HepG2 (cell line): ENCODE data around the gene ACTN4. TPM values are rescaled to one million over a fixed set of nuclear protein-coding genes. Genes with fewer than 3 reads are reported as not detected.

Experiments
- ATAC-seq: fragments of 200-7000 bp; cut with Tn5 transposase; 3 replicates; pipeline ENCODE4 v1.9.1; 2020; ENCODE audit warnings: mild to moderate bottlenecking, moderate library complexity
- BruUV-seq: library from RNA; stranded (reverse); fragments of 400-500 nt; replicated peaks from 2 replicates; lab custom pipeline; 2021; lab: Mats Ljungman, UMichigan
- CTCF ChIA-PET: fragments of 300-600 bp; formaldehyde crosslinking; extraction: SDS; loops from one replicate; lab custom pipeline; 2021; ENCODE audit warnings: low total read pairs, inconsistent platforms, low intra/inter-chr PET ratio; lab: Yijun Ruan, JAX
- POLR2A ChIA-PET: fragments of 350-600 bp; sonication (Branson Sonifier 250); formaldehyde crosslinking; loops from one replicate; lab custom pipeline; 2020; ENCODE audit warnings: antibody characterized with exemption, inconsistent platforms; lab: Yijun Ruan, JAX
- DNase-seq: peaks from one replicate; pipeline ENCODE4 v3.0.0-alpha.2; 2015; ENCODE audit warnings: low spot score
- FAIRE-seq: peaks from 3 replicates; lab custom pipeline; 2011; peaks lifted over from hg19 to GRCh38; lab: Jason Lieb, UNC
- H2AFZ ChIP-seq: one replicate; pipeline ENCODE4 v1.6.1; 2011; ENCODE audit warnings: low read length, inconsistent platforms
- H3K27ac ChIP-seq: fragments of 300-600 bp; 3 replicates; pipeline ENCODE4 v1.8.0; 2011; ENCODE audit warnings: mixed run types, mild to moderate bottlenecking, mixed read lengths, low read length, inconsistent platforms; ENCODE audit not compliant: insufficient read depth; ENCODE audit errors: extremely low read length
- H3K27me3 ChIP-seq, 2 experiments: fragments of 200-600 bp in 1 of 2; 2 replicates in 1 of 2; 3 replicates in 1 of 2; pipeline versions ENCODE4 v1.6.0 to v1.8.0; 2011; ENCODE audit warnings: low read length in 2 of 2, mild to moderate bottlenecking in 2 of 2, moderate library complexity in 2 of 2, inconsistent platforms in 1 of 2; ENCODE audit not compliant: insufficient read depth in 2 of 2, control insufficient read depth in 1 of 2
- H3K36me3 ChIP-seq, 2 experiments: fragments of 200-600 bp in 1 of 2; replicated peaks in 1 of 2; 2 replicates in 1 of 2; 3 replicates in 1 of 2; pipeline versions ENCODE4 v1.5.1 to v1.8.0; 2011; ENCODE audit warnings: low read length in 2 of 2, inconsistent platforms in 1 of 2; ENCODE audit not compliant: insufficient read depth in 2 of 2, control insufficient read depth in 1 of 2
- H3K4me1 ChIP-seq: 2 replicates; pipeline ENCODE4 v1.5.1; 2012; ENCODE audit warnings: low read length, inconsistent platforms; ENCODE audit not compliant: insufficient read depth
- H3K4me2 ChIP-seq: 2 replicates; pipeline ENCODE4 v1.6.0; 2011; ENCODE audit warnings: low read depth, low read length, inconsistent platforms
- H3K4me3 ChIP-seq, 3 experiments: fragments of 200-600 bp in 1 of 3; sonication (generic), shearing (Covaris generic) in 1 of 3; replicated peaks in 1 of 3; 2 replicates each; pipeline ENCODE4 v1.5.1; 2011 to 2016; ENCODE audit warnings: low read length in 3 of 3, inconsistent platforms in 2 of 3, low read depth in 2 of 3, mild to moderate bottlenecking in 2 of 3, control low read depth in 1 of 3, mixed read lengths in 1 of 3; ENCODE audit not compliant: insufficient read depth in 1 of 3
- H3K79me2 ChIP-seq: one replicate; pipeline ENCODE4 v1.6.1; 2011; ENCODE audit warnings: low read length, inconsistent platforms; ENCODE audit not compliant: insufficient read depth
- H3K9ac ChIP-seq: 2 replicates; pipeline ENCODE4 v1.6.0; 2011; ENCODE audit warnings: mild to moderate bottlenecking, low read depth, low read length, inconsistent platforms; ENCODE audit not compliant: insufficient read depth
- H3K9me3 ChIP-seq: 2 replicates; pipeline ENCODE4 v1.5.1; 2012; ENCODE audit warnings: mild to moderate bottlenecking, low read length
- H4K20me1 ChIP-seq: 2 replicates; pipeline ENCODE4 v1.6.0; 2011; ENCODE audit warnings: inconsistent platforms, mild to moderate bottlenecking, low read length, moderate library complexity; ENCODE audit not compliant: insufficient read depth
- GMEB1 ChIP-seq: sonication (generic); formaldehyde crosslinking; IDR thresholded peaks from 2 replicates; pipeline ENCODE4 v1.5.1; 2020; ENCODE audit warnings: missing genetic modification reagents, mild to moderate bottlenecking, borderline replicate concordance
- MBD4 ChIP-seq: IDR thresholded peaks from 2 replicates; pipeline ENCODE4 v1.6.1; 2012; ENCODE audit warnings: low read length, inconsistent platforms, borderline replicate concordance
- NCOA1 ChIP-seq: sonication (generic); formaldehyde crosslinking; IDR thresholded peaks from 2 replicates; pipeline ENCODE4 v1.9.0; 2021; ENCODE audit warnings: missing genetic modification reagents
- PLRG1 ChIP-seq: fragments of 450-650 bp; conservative IDR thresholded peaks from 2 replicates; pipeline ENCODE4 v1.6.1; 2016
- RFX3 ChIP-seq: IDR thresholded peaks from 2 replicates; pipeline ENCODE4 v1.6.1; 2016; ENCODE audit warnings: missing biosample characterization, missing genetic modification reagents
- ZNF441 ChIP-seq: sonication (generic); formaldehyde crosslinking; IDR thresholded peaks from 2 replicates; pipeline ENCODE4 v1.7.0; 2021; ENCODE audit warnings: missing genetic modification reagents, borderline replicate concordance
- ZNF629 ChIP-seq: sonication (generic); formaldehyde crosslinking; conservative IDR thresholded peaks from 2 replicates; pipeline ENCODE4 v1.5.0; 2020; ENCODE audit warnings: missing genetic modification reagents
- ZNF780A ChIP-seq: sonication (generic); formaldehyde crosslinking; IDR thresholded peaks from 2 replicates; pipeline ENCODE4 v1.8.0; 2022; ENCODE audit warnings: mild to moderate bottlenecking, missing genetic modification reagents, moderate library complexity
- ZNF816 ChIP-seq: sonication (generic); formaldehyde crosslinking; IDR thresholded peaks from 2 replicates; pipeline ENCODE4 v1.8.0; 2022; ENCODE audit warnings: missing genetic modification reagents, mild to moderate bottlenecking, borderline replicate concordance
- WGBS: methylation state at CpG from one replicate; pipeline ENCODE4 v1.1.6; 2017; ENCODE audit warnings: low lambda C conversion rate; 5-methylcytosine and 5-hydroxymethylcytosine counted together
- in situ Hi-C: cut with HindIII; loops from 2 replicates; pipeline ENCODE4 v1.10.0; 2017; ENCODE audit warnings: low pct_unique_long_range_greater_than_20kb; ENCODE audit not compliant: extremely low pct_ligation_motif_present
- intact Hi-C: fragments of 100-400 bp; cut with micrococcal nuclease; formaldehyde crosslinking; loops from one replicate; pipeline ENCODE4 v1.10.0; 2022; ENCODE audit not compliant: unreplicated experiment
- polyA plus RNA-seq, 8 experiments: library from polyadenylated mRNA; depleted of rRNA in 3 of 8; stranded (reverse) in 7 of 8; unstranded in 1 of 8; fragments of >200 nt; fragmentation: Illumina TruSeq in 4 of 8; extraction: Trizol in 4 of 8; gene quantifications; 2 replicates each; pipeline versions ENCODE4 v1.2.1 to v1.2.3, GENCODE V29; 2011 to 2016; ENCODE audit warnings: low read depth in 4 of 8, missing spikeins in 1 of 8, mixed read lengths in 1 of 8; ENCODE audit not compliant: insufficient read depth in 1 of 8
- total RNA-seq, 5 experiments: library from RNA; depleted of rRNA; stranded (reverse); fragments of >200 nt; fragmentation: Illumina TruSeq; extraction: Trizol; gene quantifications; 2 replicates each; pipeline ENCODE4 v1.2.3, GENCODE V29; 2016; ENCODE audit warnings: low read depth in 1 of 5
- TF ChIP-seq, protein P1 (sequence below): sonication (generic); formaldehyde crosslinking; IDR thresholded peaks from 2 replicates; pipeline ENCODE4 v1.5.0; 2020; ENCODE audit warnings: mild to moderate bottlenecking, missing genetic modification reagents, borderline replicate concordance

ACTN4 gene
- total and polyA plus RNA-seq, 2 of the 13 experiments (the other 11 are each of a cell fraction or from before 2014, with no cell fraction given) = 171 to 192 TPM

DNA sequence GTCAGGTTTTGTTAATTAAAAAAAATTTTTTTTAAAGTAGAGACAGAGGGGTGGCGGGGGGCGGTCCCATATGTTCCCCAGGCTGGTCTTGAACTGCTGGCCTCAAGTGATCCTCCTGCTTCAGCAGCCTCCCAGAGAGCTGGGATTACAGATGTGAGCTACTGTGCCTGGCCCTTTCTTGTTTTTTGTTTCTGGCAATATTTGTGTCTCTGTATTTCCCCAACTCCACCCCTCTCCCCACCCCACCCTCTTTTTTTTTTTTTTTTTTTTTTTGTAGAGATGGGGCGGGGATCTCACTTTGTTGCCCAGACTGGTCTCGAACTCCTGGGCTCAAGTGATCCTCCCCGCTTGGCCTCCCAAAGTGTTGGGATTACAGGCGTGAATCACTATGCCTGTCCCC is 97.4 kb downstream of the ACTN4 start:
- Histone ChIP-seq H3K4me2 (no peak overlapping the region), H2AFZ (no peak overlapping the region), H3K79me2 (no peaks in the 10 kb centered on the region), H3K27me3 (no peaks in the 10 kb centered on the region), H3K36me3 (no peaks in the 10 kb centered on the region), H3K4me3 (no peak overlapping the region), H3K9me3 (no peaks in the 10 kb centered on the region), H3K27ac (no peak overlapping the region), H4K20me1 (no peaks in the 10 kb centered on the region), H3K4me1 (peaks cover 29% of the 10 kb centered on the region), H3K9ac (no peak overlapping the region)
- CTCF ChIA-PET = no interaction called here
- no peak for ATAC-seq
- in situ Hi-C loops = loop anchor here (5.0 to 25.0 kb wide), 2 partner anchors 87 to 167 kb away; partner anchors contain the start of genes CCER2 and ECH1
- BruUV-seq = no TSS peak
- no peak for TF ChIP-seq GMEB1
- no peak for TF ChIP-seq PLRG1
- no peak for TF ChIP-seq MBD4
- no peak for TF ChIP-seq ZNF780A (CRISPR knock-in tag)
- TF ChIP-seq ZNF441 = no peak
- TF ChIP-seq ZNF816 = no peak
- TF ChIP-seq, protein P1, sequence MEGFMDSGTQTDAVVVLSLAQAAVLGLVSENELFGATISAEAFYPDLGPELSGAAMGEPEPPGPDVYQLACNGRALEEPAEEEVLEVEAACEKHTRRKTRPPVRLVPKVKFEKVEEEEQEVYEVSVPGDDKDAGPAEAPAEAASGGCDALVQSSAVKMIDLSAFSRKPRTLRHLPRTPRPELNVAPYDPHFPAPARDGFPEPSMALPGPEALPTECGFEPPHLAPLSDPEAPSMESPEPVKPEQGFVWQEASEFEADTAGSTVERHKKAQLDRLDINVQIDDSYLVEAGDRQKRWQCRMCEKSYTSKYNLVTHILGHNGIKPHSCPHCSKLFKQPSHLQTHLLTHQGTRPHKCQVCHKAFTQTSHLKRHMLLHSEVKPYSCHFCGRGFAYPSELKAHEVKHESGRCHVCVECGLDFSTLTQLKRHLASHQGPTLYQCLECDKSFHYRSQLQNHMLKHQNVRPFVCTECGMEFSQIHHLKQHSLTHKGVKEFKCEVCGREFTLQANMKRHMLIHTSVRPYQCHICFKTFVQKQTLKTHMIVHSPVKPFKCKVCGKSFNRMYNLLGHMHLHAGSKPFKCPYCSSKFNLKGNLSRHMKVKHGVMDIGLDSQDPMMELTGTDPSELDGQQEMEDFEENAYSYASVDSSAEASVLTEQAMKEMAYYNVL (CRISPR knock-in tag) = no peak
- no peak for TF ChIP-seq RFX3 (CRISPR knock-in tag)
- TF ChIP-seq ZNF629 (CRISPR knock-in tag) = no peak
- no peak for TF ChIP-seq NCOA1
- DNase-seq = no peak
- no peak for FAIRE-seq
- intact Hi-C loops = no loop called here
- POLR2A ChIA-PET = no interaction called here
- 87% methylated on average over 6 of the region's 6 CpGs for WGBS
